ENCODE data around the gene MARCHF10.

Gene MARCHF10

GRCh38 chr17:62753562-62753961 is 54.6 kb downstream of the MARCHF10 start:
- DNase-seq (ENCODE audit: low read depth, low spot score): no peak

- no peak for DNase-seq (ENCODE audit: low read depth, low spot score)
Measured at GRCh38 chr17:62751060-62751691, 56.9 kb downstream of the MARCHF10 start.

GRCh38 chr17:62750631-62751051 is 57.5 kb downstream of the MARCHF10 start:
- no peak for DNase-seq (ENCODE audit: low read depth, low spot score)

- DNase-seq (ENCODE audit: low read depth, low spot score): no peak
Measured at GRCh38 chr17:62749926-62750325, 58.2 kb downstream of the MARCHF10 start.

- no peak for DNase-seq (ENCODE audit: low read depth, low spot score)
Measured at GRCh38 chr17:62746941-62747340, 61.2 kb downstream of the MARCHF10 start.

GRCh38 chr17:62745806-62746205 is 62.3 kb downstream of the MARCHF10 start:
- no peak for DNase-seq (ENCODE audit: low read depth, low spot score)

- no peak for DNase-seq (ENCODE audit: low read depth, low spot score)
Measured at GRCh38 chr17:62744259-62744658, 63.9 kb downstream of the MARCHF10 start.

GRCh38 chr17:62741290-62741689 is 66.8 kb downstream of the MARCHF10 start:
- no peak for DNase-seq (ENCODE audit: low read depth, low spot score)

GRCh38 chr17:62739645-62740388 is 68.3 kb downstream of the MARCHF10 start:
- DNase-seq (ENCODE audit: low read depth, low spot score): peak; percentile 28

- no peak for DNase-seq (ENCODE audit: low read depth, low spot score)
Measured at GRCh38 chr17:62738281-62738680, 69.8 kb downstream of the MARCHF10 start.

- no peak for DNase-seq (ENCODE audit: low read depth, low spot score)
Measured at GRCh38 chr17:62737513-62737912, 70.6 kb downstream of the MARCHF10 start.

- DNase-seq (ENCODE audit: low read depth, low spot score): no peak
Measured at GRCh38 chr17:62735044-62735651, 73.0 kb downstream of the MARCHF10 start.

GRCh38 chr17:62732125-62732524 is 76.0 kb downstream of the MARCHF10 start:
- DNase-seq (ENCODE audit: low read depth, low spot score): no peak

- no peak for DNase-seq (ENCODE audit: low read depth, low spot score)
Measured at GRCh38 chr17:62727916-62728672, 80.0 kb downstream of the MARCHF10 start.

GRCh38 chr17:62725791-62726249 is 82.3 kb downstream of the MARCHF10 start:
- no peak for DNase-seq (ENCODE audit: low read depth, low spot score)

GRCh38 chr17:62724398-62725146 is 83.5 kb downstream of the MARCHF10 start:
- no peak for DNase-seq (ENCODE audit: low read depth, low spot score)

GRCh38 chr17:62723842-62724241 is 84.3 kb downstream of the MARCHF10 start:
- no peak for DNase-seq (ENCODE audit: low read depth, low spot score)

GRCh38 chr17:62722625-62723024 is 85.5 kb downstream of the MARCHF10 start:
- no peak for DNase-seq (ENCODE audit: low read depth, low spot score)

GRCh38 chr17:62720126-62720850 is 87.8 kb downstream of the MARCHF10 start:
- DNase-seq (ENCODE audit: low read depth, low spot score): no peak

- DNase-seq (ENCODE audit: low read depth, low spot score): no peak
Measured at GRCh38 chr17:62719586-62719985, 88.5 kb downstream of the MARCHF10 start.

- DNase-seq (ENCODE audit: low read depth, low spot score): no peak
Measured at GRCh38 chr17:62718429-62718828, 89.7 kb downstream of the MARCHF10 start.

Data from smooth muscle cell of the brain vasculature (primary cell).